ENCODE measurements around the gene NCOA1.

The NCOA1 gene

DNA sequence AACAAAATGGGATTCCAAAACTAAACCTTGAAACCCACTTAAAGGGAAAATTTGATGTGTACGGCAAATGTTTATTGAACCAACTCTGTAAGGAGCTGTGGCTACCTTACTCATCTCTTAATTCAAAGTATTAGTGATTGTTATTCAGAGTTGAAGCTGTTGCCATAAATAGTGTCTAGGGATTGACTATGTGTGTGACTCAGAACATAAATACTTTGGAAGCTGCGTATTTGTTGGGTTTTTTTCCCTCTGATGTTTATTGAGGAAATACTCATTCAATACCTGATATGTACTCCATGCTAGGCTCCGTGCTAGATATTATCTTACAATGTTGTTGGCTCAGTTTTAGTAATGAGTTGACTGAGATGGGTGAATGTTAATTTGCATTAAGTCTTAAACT, 211.7 kb downstream of the NCOA1 start:
- DNase-seq (ENCODE audit: low read depth), result no peak

DNA sequence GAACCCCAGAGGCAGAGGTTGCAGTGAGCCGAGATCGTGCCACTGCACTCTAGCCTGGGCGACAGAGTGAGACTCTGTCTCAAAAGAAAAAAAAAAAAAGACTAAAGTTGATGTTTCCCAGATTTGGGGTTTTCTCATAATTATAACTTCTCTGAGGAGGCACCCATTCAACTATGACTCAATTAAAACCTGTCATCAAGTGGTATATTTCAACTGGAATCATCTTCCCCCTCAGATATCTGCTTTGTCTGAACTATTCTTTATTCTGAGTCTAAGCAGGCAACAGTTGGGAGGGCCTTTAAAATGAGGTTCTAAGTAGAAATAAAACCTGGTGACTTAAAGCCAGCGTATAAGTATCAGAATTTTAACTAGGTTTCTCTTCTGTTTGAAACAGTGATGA, 213.6 kb downstream of the NCOA1 start:
- DNase-seq (ENCODE audit: low read depth), result no peak

DNA sequence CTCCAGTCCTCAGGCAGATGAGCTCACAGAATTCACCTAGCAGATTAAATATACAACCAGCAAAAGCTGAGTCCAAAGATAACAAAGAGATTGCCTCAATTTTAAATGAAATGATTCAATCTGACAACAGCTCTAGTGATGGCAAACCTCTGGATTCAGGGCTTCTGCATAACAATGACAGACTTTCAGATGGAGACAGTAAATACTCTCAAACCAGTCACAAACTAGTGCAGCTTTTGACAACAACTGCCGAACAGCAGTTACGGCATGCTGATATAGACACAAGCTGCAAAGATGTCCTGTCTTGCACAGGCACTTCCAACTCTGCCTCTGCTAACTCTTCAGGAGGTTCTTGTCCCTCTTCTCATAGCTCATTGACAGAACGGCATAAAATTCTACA, 216.1 kb downstream of the NCOA1 start:
- no peak for DNase-seq (ENCODE audit: low read depth)

DNA sequence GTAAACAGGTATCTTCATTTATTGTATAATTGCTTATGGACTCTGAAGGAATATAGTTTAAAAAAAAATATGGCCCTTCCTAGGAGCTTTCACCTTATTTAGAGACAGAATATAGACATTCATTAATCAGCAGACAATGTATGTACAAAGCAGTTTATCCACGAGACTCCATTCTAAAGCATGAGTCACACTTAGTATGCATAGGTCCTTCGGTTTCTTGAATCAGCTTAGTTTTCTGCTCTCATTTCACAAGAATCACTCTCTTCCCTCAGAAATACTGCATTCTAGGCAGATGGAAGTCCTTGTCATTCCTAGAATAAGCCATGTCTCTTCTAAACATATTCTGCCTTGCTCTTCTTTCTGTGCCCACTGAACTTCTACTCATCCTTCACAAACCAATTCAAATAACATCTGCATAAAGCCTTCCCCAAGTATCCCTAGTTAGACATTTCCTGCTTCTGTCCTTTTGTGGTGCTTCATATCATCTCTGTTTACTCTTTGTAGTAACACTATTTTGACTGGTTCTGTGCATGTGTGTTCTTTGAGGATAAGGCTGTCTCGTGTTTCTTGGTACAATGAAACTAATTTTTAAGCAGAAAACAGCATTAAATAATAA, 217.6 kb downstream of the NCOA1 start:
- no peak for DNase-seq (ENCODE audit: low read depth)

- no peak for DNase-seq (ENCODE audit: low read depth)
These were observed 219.8 kb downstream of the NCOA1 start for GRCh38 chr2:24710806-24711205.

GRCh38 chr2:24711865-24712264, 220.8 kb downstream of the NCOA1 start:
- DNase-seq (ENCODE audit: low read depth), result no peak

- no peak for DNase-seq (ENCODE audit: low read depth)
These were observed 221.2 kb downstream of the NCOA1 start for GRCh38 chr2:24712296-24712695.

DNA sequence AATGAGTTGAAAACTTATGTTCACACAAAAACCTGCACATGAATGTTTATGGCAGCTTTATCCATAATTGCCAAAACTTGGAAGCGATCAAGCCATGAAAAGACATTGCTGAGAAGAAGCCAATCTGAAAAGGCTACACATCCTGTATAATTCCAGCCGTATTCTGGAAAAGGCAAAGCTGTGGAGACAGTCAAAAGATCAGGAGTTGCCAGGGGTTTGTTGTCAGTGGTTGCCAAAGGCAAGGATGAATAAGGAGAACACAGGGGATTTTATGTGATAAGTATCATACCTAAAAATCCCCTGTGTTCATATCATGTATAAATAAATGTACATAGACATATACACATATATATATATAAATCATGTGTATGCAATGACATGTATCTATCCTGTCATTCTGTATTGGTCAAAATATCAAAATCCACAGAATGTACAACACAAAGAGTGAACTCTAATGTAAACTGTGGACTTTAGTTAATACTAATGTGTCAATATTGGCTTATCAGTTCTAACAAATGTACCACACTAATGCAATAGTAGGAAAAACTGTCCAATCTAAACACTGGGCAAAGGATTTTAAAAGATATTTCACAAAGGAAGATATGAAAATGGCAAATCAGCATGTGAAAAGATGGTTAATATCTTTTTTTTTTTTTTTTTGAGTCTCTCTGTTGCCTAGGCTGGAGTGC, 226.4 kb downstream of the NCOA1 start:
- no peak for DNase-seq (ENCODE audit: low read depth)

GRCh38 chr2:24720310-24720709, 229.3 kb downstream of the NCOA1 start:
- DNase-seq (ENCODE audit: low read depth), result no peak

DNA sequence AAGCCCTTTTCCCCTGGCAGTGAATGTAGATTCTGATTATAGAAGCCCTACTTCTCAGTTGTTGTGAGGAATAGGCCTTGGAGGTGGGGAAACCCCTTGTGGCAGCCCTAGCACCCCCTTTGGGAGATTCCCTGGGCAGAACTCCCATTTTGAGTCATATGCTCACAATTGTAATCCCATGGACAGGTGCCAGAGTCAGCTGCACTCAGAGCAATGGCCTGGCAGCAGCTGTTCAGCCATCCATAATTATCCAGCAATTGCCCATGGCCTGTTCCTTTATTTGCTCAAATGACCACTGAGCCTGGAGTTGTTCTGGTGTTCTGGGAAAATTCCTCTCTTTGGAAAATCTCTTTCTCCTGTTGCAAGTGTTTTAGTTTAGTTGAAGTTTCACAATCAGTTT, 230.4 kb downstream of the NCOA1 start:
- DNase-seq (ENCODE audit: low read depth), result no peak

GRCh38 chr2:24722141-24722790, 231.2 kb downstream of the NCOA1 start:
- DNase-seq (ENCODE audit: low read depth), result no peak

DNA sequence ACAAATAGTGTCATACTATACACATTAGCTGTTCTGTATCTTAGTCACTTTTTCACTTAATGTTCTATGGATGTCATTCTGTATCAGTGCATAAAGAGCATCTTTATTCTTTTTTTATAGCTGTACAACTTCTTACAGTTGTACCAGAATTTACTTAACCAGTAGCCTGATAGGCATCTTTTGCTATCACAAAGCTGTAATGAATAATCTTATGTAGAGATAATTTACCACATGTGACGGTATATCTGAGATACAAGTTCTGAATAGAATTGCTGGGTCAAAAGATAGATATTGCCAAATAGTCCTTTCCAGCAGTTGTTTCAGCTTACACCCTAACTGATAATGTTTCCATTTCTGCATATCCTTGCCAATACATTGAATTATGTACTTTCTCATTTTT, 232.1 kb downstream of the NCOA1 start:
- no peak for DNase-seq (ENCODE audit: low read depth)

GRCh38 chr2:24723665-24724064, 232.6 kb downstream of the NCOA1 start:
- DNase-seq (ENCODE audit: low read depth), result no peak

DNA sequence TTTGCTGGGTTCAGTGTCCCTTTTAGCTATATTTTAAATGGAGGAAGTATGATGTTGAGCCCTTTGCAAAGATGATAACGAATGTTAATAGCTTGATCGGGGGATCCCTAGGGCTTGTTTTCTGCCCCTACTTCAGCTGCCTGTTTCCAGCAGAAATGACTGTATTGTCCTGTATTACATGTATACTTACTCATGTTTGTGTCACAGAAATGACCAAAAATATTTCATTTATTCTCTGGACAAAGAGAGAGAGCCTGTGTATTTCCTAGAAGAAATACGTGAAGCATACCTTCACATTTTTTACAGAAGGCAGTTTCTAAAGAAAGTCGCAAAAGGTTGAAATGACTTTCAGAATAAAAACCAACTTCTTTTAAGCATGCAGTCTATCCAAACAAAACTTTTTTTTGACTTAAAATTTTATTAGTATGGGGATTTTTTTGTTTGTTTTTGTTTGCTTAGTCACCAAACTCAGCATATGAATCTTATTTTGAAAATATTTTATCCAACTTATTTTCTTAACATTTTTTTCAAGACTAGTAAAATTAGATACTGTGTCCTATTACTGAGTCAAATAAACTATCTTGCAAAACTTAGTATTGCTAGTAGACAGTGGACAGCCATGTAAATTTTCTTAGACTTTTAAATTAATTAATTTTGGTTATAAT, 233.2 kb downstream of the NCOA1 start:
- DNase-seq (ENCODE audit: low read depth), result no peak

DNA sequence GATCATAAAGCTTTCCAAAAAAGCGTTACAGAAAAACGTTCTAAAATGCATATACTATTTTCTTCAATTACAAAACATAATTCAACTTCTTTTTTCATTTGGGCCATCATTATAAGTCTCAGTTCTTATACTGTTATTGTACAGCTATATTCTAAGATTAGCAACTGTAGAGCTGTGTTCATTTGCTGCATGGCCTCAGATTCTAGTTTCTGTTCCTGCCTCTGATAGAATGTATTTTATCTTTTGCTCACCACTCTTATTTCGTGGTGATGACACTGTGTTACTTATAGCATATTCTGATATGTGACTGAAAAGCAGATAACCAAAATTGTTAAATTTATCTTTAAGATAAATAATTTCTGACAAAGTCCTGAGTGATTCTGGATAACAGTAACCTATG, 234.9 kb downstream of the NCOA1 start:
- DNase-seq (ENCODE audit: low read depth), result no peak

DNA sequence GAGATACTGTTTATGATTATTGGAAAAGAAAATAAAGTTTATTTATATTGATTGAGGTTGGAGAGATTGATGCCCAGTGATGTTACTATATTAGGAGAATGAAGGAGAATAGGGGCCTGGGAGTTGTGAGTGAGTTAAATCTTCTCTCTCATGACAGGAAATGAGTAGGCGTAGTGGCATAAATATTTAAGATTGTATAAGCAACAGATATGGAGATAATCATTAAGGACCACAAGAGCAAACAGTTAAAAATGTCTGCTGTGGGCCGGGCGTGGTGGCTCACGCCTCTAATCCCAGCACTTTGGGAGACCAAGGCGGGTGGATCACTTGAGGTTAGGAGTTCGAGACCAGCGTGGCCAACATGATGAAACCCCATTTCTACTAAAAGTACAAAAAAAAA, 239.4 kb downstream of the NCOA1 start:
- DNase-seq (ENCODE audit: low read depth), result no peak

GRCh38 chr2:24731040-24731439, 240.0 kb downstream of the NCOA1 start:
- no peak for DNase-seq (ENCODE audit: low read depth)

DNA sequence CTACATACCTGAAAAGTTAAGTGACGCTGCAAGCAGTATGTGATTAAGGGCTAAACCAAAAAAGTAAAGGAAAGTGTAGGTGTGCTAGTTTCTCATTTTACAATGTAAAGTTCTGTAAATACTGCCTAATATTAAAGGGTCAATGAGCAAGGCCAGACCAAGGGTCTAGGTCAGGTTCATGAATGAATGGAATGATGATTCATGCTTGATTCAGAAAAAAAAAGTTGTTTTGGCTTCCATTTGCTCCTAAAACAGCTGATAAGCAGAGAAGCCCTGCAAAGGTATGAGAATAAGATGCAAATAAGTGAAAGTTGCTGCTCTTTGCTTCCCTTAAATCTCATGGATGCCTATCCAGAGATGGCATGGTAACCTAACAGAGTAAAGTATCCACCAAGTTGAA, 240.9 kb downstream of the NCOA1 start:
- DNase-seq (ENCODE audit: low read depth), result no peak

GRCh38 chr2:24734741-24735140, 243.7 kb downstream of the NCOA1 start:
- no peak for DNase-seq (ENCODE audit: low read depth)

DNA sequence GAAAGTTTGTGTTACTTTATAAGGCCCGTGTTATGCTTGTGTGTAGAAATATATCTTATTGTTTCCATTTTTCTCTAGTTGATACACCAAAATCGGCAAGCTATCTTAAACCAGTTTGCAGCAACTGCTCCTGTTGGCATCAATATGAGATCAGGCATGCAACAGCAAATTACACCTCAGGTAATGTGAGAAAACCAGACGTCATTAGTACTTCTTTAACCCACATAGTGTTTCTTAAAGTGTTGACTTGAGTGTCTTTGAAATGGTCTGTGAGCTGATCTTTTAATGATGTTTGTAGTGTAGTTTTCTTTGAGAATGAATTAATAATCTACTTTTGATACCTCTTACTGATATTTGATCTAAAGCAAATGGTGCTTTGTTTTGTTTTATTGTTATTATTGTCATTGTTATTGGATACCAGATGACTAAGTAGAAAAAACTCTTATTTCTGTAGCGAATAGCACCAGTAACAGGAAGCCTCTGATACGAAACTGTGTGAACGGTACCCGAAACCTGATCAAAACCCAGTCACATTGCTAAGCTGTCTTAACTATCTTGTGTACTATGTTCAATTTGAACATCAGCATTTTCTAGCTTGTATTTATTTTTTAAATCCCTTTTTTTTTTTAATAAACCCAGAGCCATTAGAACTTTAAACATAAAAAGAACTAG, 248.4 kb downstream of the NCOA1 start:
- no peak for DNase-seq (ENCODE audit: low read depth)

DNA sequence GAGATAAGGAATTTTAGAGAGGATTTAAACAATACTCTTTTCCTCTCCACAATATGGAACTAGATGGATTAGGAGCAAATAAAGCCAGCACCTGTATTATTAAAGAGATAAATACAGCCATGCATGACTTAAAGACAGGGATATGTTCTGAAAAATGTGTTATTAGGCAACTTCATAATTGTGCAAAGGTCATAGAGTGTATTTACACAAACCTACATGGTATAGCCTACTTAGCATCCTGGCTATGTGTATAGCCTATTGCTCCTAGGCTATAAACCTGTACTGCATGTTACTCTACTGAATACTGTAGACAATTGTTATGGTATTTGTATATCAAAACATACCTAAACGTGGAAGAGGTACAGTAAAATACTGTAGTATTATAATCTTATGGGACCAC, 249.1 kb downstream of the NCOA1 start:
- DNase-seq (ENCODE audit: low read depth), result no peak

- DNase-seq (ENCODE audit: low read depth), result no peak
These were observed 251.7 kb downstream of the NCOA1 start for GRCh38 chr2:24742730-24743129.

DNA sequence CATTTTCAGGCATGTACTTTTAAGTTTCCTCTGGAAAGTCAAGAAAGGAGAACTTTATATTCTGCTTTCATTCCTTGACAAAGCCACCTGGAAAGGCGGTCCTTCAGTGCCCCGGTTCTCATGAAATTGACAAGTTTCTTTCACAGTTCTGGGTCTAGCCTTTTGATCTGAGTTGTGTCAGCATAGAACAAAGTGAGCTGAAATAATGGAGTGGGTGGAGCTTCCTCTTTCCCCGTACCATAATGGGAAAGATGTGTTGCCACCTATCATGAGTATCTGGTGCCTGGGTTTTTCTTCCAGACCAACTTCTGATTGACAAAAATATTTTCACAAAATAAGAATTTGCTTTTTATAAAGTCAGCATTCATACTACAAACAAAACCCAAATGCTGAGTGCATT, 252.9 kb downstream of the NCOA1 start:
- no peak for DNase-seq (ENCODE audit: low read depth)

Measured in stimulated activated CD8-positive, alpha-beta memory T cell treated with anti-CD3 and anti-CD28 coated beads, Interleukin-12 subunit alpha, Interleukin-12 subunit beta, amount 100 ng/mL, for 1 hour (primary cell).